HEK293 (cell line): ENCODE data around the gene NDST4.

Experiments
- FEZF1 ChIP-seq: fragments of 450-650 bp; formaldehyde crosslinking; IDR thresholded peaks from 2 replicates; pipeline ENCODE4 v1.5.1; 2016; ENCODE audit warnings: missing biosample characterization, missing genetic modification characterization
- KLF8 ChIP-seq: fragments of 450-650 bp; formaldehyde crosslinking; IDR thresholded peaks from 2 replicates; pipeline ENCODE4 v1.5.1; 2016; ENCODE audit warnings: missing biosample characterization, missing genetic modification characterization
- MYNN ChIP-seq: fragments of 450-650 bp; formaldehyde crosslinking; IDR thresholded peaks from 2 replicates; pipeline ENCODE4 v1.5.1; 2016; ENCODE audit warnings: missing biosample characterization, missing genetic modification characterization, borderline replicate concordance
- OVOL3 ChIP-seq: fragments of 450-650 bp; formaldehyde crosslinking; IDR thresholded peaks from 2 replicates; pipeline ENCODE4 v1.5.1; 2016; ENCODE audit warnings: missing biosample characterization, missing genetic modification characterization
- RBAK ChIP-seq: fragments of 450-650 bp; formaldehyde crosslinking; IDR thresholded peaks from 2 replicates; pipeline ENCODE4 v1.5.1; 2016; ENCODE audit warnings: missing biosample characterization, missing genetic modification characterization
- SP7 ChIP-seq: fragments of 450-650 bp; formaldehyde crosslinking; IDR thresholded peaks from 2 replicates; pipeline ENCODE4 v1.5.1; 2016; ENCODE audit warnings: missing biosample characterization, missing genetic modification characterization
- ZNF121 ChIP-seq: fragments of 450-650 bp; formaldehyde crosslinking; IDR thresholded peaks from 2 replicates; pipeline ENCODE4 v1.5.1; 2016; ENCODE audit warnings: missing biosample characterization, missing genetic modification characterization
- ZNF37A ChIP-seq: fragments of 450-650 bp; IDR thresholded peaks from 2 replicates; pipeline ENCODE4 v1.5.1; 2018; ENCODE audit warnings: missing biosample characterization, missing genetic modification characterization
- ZNF501 ChIP-seq: fragments of 450-650 bp; formaldehyde crosslinking; IDR thresholded peaks from 2 replicates; pipeline ENCODE4 v1.5.1; 2016; ENCODE audit warnings: missing biosample characterization, missing genetic modification characterization
- ZNF530 ChIP-seq: fragments of 450-650 bp; formaldehyde crosslinking; IDR thresholded peaks from 2 replicates; pipeline ENCODE4 v1.5.1; 2016; ENCODE audit warnings: low read depth, missing biosample characterization, missing genetic modification characterization
- ZNF596 ChIP-seq: fragments of 450-650 bp; IDR thresholded peaks from 2 replicates; pipeline ENCODE4 v1.5.0; 2018; ENCODE audit warnings: missing biosample characterization, mild to moderate bottlenecking, missing genetic modification characterization, moderate library complexity
- ZNF660 ChIP-seq: fragments of 450-650 bp; IDR thresholded peaks from 2 replicates; pipeline ENCODE4 v1.5.1; 2018; ENCODE audit warnings: missing biosample characterization, mild to moderate bottlenecking, missing genetic modification characterization
- ZNF747 ChIP-seq: fragments of 450-650 bp; formaldehyde crosslinking; IDR thresholded peaks from 2 replicates; pipeline ENCODE4 v1.5.1; 2016; ENCODE audit warnings: missing biosample characterization, missing genetic modification characterization
- ZNF785 ChIP-seq: fragments of 450-650 bp; formaldehyde crosslinking; IDR thresholded peaks from 2 replicates; pipeline ENCODE4 v1.5.1; 2016; ENCODE audit warnings: missing biosample characterization, missing genetic modification characterization
- ZNF791 ChIP-seq: fragments of 450-650 bp; formaldehyde crosslinking; IDR thresholded peaks from 2 replicates; pipeline ENCODE4 v1.5.1; 2016; ENCODE audit warnings: missing biosample characterization, missing genetic modification characterization
- ZNF837 ChIP-seq: fragments of 450-650 bp; formaldehyde crosslinking; IDR thresholded peaks from 2 replicates; pipeline ENCODE4 v1.5.1; 2016; ENCODE audit warnings: missing biosample characterization, missing genetic modification characterization
- TF ChIP-seq, protein P1 (sequence below): fragments of 450-650 bp; formaldehyde crosslinking; IDR thresholded peaks from 2 replicates; pipeline ENCODE4 v1.5.1; 2016; ENCODE audit warnings: missing biosample characterization, missing genetic modification characterization
- TF ChIP-seq, protein P2 (sequence below): fragments of 450-650 bp; formaldehyde crosslinking; IDR thresholded peaks from 2 replicates; pipeline ENCODE4 v1.5.1; 2016; ENCODE audit warnings: missing biosample characterization, missing genetic modification characterization, borderline replicate concordance
- TF ChIP-seq, protein P3 (sequence below): IDR thresholded peaks from 2 replicates; pipeline ENCODE4 v1.6.1; 2011; ENCODE audit warnings: mild to moderate bottlenecking, low read depth, low read length, borderline replicate concordance
- TF ChIP-seq, protein P4 (sequence below): fragments of 450-650 bp; formaldehyde crosslinking; IDR thresholded peaks from 2 replicates; pipeline ENCODE4 v1.5.1; 2017; ENCODE audit warnings: missing biosample characterization, missing genetic modification characterization
- TF ChIP-seq, protein P5 (sequence below): fragments of 450-650 bp; formaldehyde crosslinking; IDR thresholded peaks from 2 replicates; pipeline ENCODE4 v1.5.1; 2016; ENCODE audit warnings: missing biosample characterization, missing genetic modification characterization, borderline replicate concordance
- TF ChIP-seq, protein P6 (sequence below): fragments of 450-650 bp; formaldehyde crosslinking; IDR thresholded peaks from 2 replicates; pipeline ENCODE4 v1.5.1; 2016; ENCODE audit warnings: missing biosample characterization, missing genetic modification characterization
- TF ChIP-seq, protein P7 (sequence below): fragments of 450-650 bp; formaldehyde crosslinking; IDR thresholded peaks from 2 replicates; pipeline ENCODE4 v1.5.1; 2016; ENCODE audit warnings: missing biosample characterization, missing genetic modification characterization
- TF ChIP-seq, protein P8 (sequence below): fragments of 450-650 bp; formaldehyde crosslinking; IDR thresholded peaks from 2 replicates; pipeline ENCODE4 v1.5.1; 2017; ENCODE audit warnings: missing biosample characterization, missing genetic modification characterization

Gene NDST4

DNA sequence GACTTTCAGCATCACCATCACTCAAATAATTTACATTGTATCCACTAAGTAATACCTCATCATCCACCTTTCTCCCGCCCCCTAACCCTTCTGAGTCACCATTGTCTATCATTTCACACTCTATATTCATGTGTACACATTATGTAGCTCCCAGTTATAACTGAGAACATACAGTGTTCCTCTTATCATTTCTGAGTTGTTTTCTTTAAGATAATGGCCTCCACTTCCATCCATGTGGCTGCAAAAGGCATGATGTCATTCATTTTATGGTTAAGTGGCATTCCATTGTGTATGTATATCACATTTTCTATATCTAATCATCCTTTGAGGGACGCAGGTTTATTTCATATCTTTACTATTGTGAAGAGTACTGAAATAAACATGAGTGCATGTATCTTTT lies 14.6 kb upstream of the NDST4 start (continued):
- TF ChIP-seq, protein P1, sequence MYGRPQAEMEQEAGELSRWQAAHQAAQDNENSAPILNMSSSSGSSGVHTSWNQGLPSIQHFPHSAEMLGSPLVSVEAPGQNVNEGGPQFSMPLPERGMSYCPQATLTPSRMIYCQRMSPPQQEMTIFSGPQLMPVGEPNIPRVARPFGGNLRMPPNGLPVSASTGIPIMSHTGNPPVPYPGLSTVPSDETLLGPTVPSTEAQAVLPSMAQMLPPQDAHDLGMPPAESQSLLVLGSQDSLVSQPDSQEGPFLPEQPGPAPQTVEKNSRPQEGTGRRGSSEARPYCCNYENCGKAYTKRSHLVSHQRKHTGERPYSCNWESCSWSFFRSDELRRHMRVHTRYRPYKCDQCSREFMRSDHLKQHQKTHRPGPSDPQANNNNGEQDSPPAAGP (tag by site-specific recombination), result no peak
- TF ChIP-seq ZNF501 (tag by site-specific recombination) (peak; percentile 37; the same call in 1 of the 2 replicates), ZNF791 (tag by site-specific recombination) (no peak), ZNF37A (tag by site-specific recombination) (no peak), FEZF1 (tag by site-specific recombination) (peak; percentile 94), ZNF837 (tag by site-specific recombination) (no peak), ZNF596 (tag by site-specific recombination) (no peak), MYNN (no peak), OVOL3 (tag by site-specific recombination) (peak; percentile 74; the same call in 1 of the 2 replicates), ZNF660 (tag by site-specific recombination) (no peak), ZNF785 (tag by site-specific recombination) (no peak), RBAK (tag by site-specific recombination) (no peak), KLF8 (peak; percentile 34; the same call in 1 of the 2 replicates), ZNF530 (no peak), SP7 (tag by site-specific recombination) (peak; percentile 80), ZNF747 (tag by site-specific recombination) (no peak), ZNF121 (tag by site-specific recombination) (no peak)
- TF ChIP-seq, protein P2, sequence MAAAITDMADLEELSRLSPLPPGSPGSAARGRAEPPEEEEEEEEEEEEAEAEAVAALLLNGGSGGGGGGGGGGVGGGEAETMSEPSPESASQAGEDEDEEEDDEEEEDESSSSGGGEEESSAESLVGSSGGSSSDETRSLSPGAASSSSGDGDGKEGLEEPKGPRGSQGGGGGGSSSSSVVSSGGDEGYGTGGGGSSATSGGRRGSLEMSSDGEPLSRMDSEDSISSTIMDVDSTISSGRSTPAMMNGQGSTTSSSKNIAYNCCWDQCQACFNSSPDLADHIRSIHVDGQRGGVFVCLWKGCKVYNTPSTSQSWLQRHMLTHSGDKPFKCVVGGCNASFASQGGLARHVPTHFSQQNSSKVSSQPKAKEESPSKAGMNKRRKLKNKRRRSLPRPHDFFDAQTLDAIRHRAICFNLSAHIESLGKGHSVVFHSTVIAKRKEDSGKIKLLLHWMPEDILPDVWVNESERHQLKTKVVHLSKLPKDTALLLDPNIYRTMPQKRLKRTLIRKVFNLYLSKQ (tag by site-specific recombination), result no peak
- TF ChIP-seq, protein P3, sequence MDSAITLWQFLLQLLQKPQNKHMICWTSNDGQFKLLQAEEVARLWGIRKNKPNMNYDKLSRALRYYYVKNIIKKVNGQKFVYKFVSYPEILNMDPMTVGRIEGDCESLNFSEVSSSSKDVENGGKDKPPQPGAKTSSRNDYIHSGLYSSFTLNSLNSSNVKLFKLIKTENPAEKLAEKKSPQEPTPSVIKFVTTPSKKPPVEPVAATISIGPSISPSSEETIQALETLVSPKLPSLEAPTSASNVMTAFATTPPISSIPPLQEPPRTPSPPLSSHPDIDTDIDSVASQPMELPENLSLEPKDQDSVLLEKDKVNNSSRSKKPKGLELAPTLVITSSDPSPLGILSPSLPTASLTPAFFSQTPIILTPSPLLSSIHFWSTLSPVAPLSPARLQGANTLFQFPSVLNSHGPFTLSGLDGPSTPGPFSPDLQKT, result no peak
- TF ChIP-seq, protein P4, sequence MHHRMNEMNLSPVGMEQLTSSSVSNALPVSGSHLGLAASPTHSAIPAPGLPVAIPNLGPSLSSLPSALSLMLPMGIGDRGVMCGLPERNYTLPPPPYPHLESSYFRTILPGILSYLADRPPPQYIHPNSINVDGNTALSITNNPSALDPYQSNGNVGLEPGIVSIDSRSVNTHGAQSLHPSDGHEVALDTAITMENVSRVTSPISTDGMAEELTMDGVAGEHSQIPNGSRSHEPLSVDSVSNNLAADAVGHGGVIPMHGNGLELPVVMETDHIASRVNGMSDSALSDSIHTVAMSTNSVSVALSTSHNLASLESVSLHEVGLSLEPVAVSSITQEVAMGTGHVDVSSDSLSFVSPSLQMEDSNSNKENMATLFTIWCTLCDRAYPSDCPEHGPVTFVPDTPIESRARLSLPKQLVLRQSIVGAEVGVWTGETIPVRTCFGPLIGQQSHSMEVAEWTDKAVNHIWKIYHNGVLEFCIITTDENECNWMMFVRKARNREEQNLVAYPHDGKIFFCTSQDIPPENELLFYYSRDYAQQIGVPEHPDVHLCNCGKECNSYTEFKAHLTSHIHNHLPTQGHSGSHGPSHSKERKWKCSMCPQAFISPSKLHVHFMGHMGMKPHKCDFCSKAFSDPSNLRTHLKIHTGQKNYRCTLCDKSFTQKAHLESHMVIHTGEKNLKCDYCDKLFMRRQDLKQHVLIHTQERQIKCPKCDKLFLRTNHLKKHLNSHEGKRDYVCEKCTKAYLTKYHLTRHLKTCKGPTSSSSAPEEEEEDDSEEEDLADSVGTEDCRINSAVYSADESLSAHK, result no peak
- TF ChIP-seq, protein P5, sequence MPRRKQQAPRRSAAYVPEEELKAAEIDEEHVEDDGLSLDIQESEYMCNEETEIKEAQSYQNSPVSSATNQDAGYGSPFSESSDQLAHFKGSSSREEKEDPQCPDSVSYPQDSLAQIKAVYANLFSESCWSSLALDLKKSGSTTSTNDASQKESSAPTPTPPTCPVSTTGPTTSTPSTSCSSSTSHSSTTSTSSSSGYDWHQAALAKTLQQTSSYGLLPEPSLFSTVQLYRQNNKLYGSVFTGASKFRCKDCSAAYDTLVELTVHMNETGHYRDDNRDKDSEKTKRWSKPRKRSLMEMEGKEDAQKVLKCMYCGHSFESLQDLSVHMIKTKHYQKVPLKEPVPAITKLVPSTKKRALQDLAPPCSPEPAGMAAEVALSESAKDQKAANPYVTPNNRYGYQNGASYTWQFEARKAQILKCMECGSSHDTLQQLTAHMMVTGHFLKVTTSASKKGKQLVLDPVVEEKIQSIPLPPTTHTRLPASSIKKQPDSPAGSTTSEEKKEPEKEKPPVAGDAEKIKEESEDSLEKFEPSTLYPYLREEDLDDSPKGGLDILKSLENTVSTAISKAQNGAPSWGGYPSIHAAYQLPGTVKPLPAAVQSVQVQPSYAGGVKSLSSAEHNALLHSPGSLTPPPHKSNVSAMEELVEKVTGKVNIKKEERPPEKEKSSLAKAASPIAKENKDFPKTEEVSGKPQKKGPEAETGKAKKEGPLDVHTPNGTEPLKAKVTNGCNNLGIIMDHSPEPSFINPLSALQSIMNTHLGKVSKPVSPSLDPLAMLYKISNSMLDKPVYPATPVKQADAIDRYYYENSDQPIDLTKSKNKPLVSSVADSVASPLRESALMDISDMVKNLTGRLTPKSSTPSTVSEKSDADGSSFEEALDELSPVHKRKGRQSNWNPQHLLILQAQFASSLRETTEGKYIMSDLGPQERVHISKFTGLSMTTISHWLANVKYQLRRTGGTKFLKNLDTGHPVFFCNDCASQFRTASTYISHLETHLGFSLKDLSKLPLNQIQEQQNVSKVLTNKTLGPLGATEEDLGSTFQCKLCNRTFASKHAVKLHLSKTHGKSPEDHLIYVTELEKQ, result peak; percentile 88; the same call in 1 of the 2 replicates
- TF ChIP-seq, protein P6, sequence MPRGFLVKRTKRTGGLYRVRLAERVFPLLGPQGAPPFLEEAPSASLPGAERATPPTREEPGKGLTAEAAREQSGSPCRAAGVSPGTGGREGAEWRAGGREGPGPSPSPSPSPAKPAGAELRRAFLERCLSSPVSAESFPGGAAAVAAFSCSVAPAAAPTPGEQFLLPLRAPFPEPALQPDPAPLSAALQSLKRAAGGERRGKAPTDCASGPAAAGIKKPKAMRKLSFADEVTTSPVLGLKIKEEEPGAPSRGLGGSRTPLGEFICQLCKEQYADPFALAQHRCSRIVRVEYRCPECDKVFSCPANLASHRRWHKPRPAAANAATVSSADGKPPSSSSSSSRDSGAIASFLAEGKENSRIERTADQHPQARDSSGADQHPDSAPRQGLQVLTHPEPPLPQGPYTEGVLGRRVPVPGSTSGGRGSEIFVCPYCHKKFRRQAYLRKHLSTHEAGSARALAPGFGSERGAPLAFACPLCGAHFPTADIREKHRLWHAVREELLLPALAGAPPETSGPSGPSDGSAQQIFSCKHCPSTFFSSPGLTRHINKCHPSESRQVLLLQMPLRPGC (tag by site-specific recombination), result peak; percentile 91
- TF ChIP-seq, protein P7, sequence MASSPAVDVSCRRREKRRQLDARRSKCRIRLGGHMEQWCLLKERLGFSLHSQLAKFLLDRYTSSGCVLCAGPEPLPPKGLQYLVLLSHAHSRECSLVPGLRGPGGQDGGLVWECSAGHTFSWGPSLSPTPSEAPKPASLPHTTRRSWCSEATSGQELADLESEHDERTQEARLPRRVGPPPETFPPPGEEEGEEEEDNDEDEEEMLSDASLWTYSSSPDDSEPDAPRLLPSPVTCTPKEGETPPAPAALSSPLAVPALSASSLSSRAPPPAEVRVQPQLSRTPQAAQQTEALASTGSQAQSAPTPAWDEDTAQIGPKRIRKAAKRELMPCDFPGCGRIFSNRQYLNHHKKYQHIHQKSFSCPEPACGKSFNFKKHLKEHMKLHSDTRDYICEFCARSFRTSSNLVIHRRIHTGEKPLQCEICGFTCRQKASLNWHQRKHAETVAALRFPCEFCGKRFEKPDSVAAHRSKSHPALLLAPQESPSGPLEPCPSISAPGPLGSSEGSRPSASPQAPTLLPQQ (tag by site-specific recombination), result no peak; the same call in 1 of the 2 replicates
- TF ChIP-seq, protein P8, sequence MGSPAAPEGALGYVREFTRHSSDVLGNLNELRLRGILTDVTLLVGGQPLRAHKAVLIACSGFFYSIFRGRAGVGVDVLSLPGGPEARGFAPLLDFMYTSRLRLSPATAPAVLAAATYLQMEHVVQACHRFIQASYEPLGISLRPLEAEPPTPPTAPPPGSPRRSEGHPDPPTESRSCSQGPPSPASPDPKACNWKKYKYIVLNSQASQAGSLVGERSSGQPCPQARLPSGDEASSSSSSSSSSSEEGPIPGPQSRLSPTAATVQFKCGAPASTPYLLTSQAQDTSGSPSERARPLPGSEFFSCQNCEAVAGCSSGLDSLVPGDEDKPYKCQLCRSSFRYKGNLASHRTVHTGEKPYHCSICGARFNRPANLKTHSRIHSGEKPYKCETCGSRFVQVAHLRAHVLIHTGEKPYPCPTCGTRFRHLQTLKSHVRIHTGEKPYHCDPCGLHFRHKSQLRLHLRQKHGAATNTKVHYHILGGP (tag by site-specific recombination), result no peak
